ENCODE data around the gene MAP3K9. TPM values are rescaled to one million over a fixed set of nuclear protein-coding genes. Genes with fewer than 3 reads are reported as not detected.

Gene MAP3K9
- total and polyA plus RNA-seq, 10 of the 15 experiments (the other 5 are each of a cell fraction or from before 2014, with no cell fraction given): 0.48 to 7.9 (median 2.9) TPM

DNA sequence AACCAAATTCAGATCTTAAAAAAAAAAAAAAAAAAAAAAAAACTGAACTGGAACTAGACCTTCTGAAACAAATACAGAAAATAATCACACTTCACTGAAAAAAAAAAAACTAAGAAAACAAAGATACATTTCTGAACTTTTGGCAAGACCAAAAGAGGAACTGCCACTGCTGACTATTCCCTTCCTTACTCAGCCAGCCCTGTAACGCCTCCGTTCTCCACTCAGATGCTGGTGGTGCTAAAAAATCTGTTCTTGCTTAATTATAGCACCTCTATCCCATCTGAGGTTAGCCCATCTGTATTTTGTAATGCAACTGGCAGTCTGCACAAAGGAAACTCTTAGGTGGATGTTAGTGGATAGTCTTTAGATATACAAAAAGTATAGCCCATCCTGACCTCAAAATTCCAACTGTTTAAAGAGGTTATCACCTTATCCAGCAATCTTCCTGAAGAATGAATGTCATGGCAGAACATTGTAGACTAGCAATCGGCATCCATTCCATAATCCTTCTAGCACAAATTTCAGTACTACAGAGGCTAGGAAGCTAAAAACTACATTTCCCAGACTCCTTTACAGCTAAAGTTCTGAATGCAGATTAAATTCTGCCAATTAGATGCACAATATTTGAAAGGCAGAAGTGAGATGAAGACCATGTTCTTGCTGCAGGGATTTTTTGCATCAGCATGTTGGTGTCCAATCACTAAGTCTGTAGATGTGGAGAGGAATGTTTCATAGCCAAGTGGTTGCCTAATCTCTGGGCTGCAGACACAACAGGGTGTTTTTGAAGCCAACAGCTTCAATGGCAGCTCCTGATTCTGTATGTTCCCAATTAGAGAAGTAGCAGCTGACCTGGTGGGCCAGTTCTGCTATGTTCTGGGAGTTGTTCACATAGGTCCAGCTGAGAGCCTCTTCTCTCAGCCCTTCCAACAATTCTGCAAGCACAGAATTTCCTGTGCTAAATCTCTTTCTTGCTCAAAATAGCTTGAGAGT, 5.7 kb downstream of the MAP3K9 start (continued):
- TF ChIP-seq, protein P1, sequence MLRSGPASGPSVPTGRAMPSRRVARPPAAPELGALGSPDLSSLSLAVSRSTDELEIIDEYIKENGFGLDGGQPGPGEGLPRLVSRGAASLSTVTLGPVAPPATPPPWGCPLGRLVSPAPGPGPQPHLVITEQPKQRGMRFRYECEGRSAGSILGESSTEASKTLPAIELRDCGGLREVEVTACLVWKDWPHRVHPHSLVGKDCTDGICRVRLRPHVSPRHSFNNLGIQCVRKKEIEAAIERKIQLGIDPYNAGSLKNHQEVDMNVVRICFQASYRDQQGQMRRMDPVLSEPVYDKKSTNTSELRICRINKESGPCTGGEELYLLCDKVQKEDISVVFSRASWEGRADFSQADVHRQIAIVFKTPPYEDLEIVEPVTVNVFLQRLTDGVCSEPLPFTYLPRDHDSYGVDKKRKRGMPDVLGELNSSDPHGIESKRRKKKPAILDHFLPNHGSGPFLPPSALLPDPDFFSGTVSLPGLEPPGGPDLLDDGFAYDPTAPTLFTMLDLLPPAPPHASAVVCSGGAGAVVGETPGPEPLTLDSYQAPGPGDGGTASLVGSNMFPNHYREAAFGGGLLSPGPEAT (IDR thresholded peaks at IDR 0.05; ENCODE audit: low read depth): peak; percentile 78; the same call in 1 of the 2 replicates
- TF ChIP-seq, protein P2, sequence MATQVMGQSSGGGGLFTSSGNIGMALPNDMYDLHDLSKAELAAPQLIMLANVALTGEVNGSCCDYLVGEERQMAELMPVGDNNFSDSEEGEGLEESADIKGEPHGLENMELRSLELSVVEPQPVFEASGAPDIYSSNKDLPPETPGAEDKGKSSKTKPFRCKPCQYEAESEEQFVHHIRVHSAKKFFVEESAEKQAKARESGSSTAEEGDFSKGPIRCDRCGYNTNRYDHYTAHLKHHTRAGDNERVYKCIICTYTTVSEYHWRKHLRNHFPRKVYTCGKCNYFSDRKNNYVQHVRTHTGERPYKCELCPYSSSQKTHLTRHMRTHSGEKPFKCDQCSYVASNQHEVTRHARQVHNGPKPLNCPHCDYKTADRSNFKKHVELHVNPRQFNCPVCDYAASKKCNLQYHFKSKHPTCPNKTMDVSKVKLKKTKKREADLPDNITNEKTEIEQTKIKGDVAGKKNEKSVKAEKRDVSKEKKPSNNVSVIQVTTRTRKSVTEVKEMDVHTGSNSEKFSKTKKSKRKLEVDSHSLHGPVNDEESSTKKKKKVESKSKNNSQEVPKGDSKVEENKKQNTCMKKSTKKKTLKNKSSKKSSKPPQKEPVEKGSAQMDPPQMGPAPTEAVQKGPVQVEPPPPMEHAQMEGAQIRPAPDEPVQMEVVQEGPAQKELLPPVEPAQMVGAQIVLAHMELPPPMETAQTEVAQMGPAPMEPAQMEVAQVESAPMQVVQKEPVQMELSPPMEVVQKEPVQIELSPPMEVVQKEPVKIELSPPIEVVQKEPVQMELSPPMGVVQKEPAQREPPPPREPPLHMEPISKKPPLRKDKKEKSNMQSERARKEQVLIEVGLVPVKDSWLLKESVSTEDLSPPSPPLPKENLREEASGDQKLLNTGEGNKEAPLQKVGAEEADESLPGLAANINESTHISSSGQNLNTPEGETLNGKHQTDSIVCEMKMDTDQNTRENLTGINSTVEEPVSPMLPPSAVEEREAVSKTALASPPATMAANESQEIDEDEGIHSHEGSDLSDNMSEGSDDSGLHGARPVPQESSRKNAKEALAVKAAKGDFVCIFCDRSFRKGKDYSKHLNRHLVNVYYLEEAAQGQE (IDR thresholded peaks at IDR 0.05; ENCODE audit: low read depth, low read length): peak; percentile 40; the same call in 1 of the 2 replicates
- TF ChIP-seq NR2F1 (conservative IDR thresholded peaks at IDR 0.05): no peak
- peak; percentile 42; the same call in 1 of the 2 replicates for TF ChIP-seq HCFC1 (IDR thresholded peaks at IDR 0.05; ENCODE audit: low read length)
- no peak for TF ChIP-seq NFYB (IDR thresholded peaks at IDR 0.05; ENCODE audit: insufficient read depth, low read depth, low read length)
- peak; percentile 32; the same call in 1 of the 2 replicates for TF ChIP-seq BACH1 (IDR thresholded peaks at IDR 0.05; ENCODE audit: borderline replicate concordance)
- 0 out of 2 replicates have a peak, but pooled peaks have one; percentile 17 for TF ChIP-seq GATAD2B (conservative IDR thresholded peaks at IDR 0.05; ENCODE audit: low read depth)
- peak; percentile 64 for TF ChIP-seq MTA2 (IDR thresholded peaks at IDR 0.05; ENCODE audit: low read depth)
- TF ChIP-seq JUNB (IDR thresholded peaks at IDR 0.05): peak; percentile 84
- TF ChIP-seq HDAC2 (IDR thresholded peaks at IDR 0.05): no peak
- peak; percentile 45; the same call in 1 of the 2 replicates for TF ChIP-seq CREM (IDR thresholded peaks at IDR 0.05; ENCODE audit: low read depth)
- TF ChIP-seq DPF2 (IDR thresholded peaks at IDR 0.05): peak; percentile 71; the same call in 1 of the 2 replicates
- TF ChIP-seq MEF2A (IDR thresholded peaks at IDR 0.05; ENCODE audit: insufficient read depth, low read depth, low read length): peak; percentile 78
- TF ChIP-seq FOXM1 (IDR thresholded peaks at IDR 0.05; ENCODE audit: low read depth, low read length): peak; percentile 16; the same call in 1 of the 2 replicates
- TF ChIP-seq SIN3A (IDR thresholded peaks at IDR 0.05; ENCODE audit: low read depth, low read length): no peak
- 0 out of 3 replicates have a peak, but pooled peaks of 1 of the 2 experiments have one; percentile 28 for TF ChIP-seq EGR1 (IDR thresholded peaks at IDR 0.05; ENCODE audit: borderline replicate concordance in 1 of 2, low read depth in 2 of 2, low read length in 2 of 2)
